ENCODE results near the gene PCSK9. TPM values are rescaled to one million over a fixed set of nuclear protein-coding genes. Genes with fewer than 3 reads are reported as not detected.

PCSK9 gene
- total and polyA plus RNA-seq, 2 experiments from 2014 or later: 23.5 to 31.4 TPM

GRCh38 chr1:55055951-55056631 lies 16.7 kb downstream of the PCSK9 start:
- no peaks in the 10 kb centered on the region for H3K27me3 ChIP-seq
- H3K36me3 ChIP-seq (replicated peaks; ENCODE audit: insufficient read depth, low read depth): no peaks in the 10 kb centered on the region
- no peak overlapping the region for H3K4me3 ChIP-seq
- DNase-seq (ENCODE audit: low spot score): no peak
- H3K79me2 ChIP-seq: no peaks in the 10 kb centered on the region
- over 99% methylated on average over 17 of the region's 42 CpGs for WGBS (ENCODE audit: low lambda C conversion rate, missing lambda C conversion rate)
- TF ChIP-seq CTCF (IDR thresholded peaks at IDR 0.05; ENCODE audit: poor library complexity): no peak
- no peak for TF ChIP-seq EZH2 (IDR thresholded peaks at IDR 0.05; ENCODE audit: borderline replicate concordance)
- no peak for TF ChIP-seq EZH2phosphoT487 (IDR thresholded peaks at IDR 0.05; ENCODE audit: low read depth, severe bottlenecking, unreplicated experiment)
- H3K4me1 ChIP-seq (ENCODE audit: insufficient read depth): no peaks in the 10 kb centered on the region
- H3K27ac ChIP-seq: no peak overlapping the region
- no peak overlapping the region for H3K4me2 ChIP-seq
- no peaks in the 10 kb centered on the region for H3K9me3 ChIP-seq (ENCODE audit: low read depth)
- H2AFZ ChIP-seq: no peak overlapping the region
- no peaks in the 10 kb centered on the region for H3K9me2 ChIP-seq (replicated peaks; ENCODE audit: insufficient read depth)
- H4K20me1 ChIP-seq (ENCODE audit: insufficient read depth, poor library complexity, severe bottlenecking): no peaks in the 10 kb centered on the region

- Histone ChIP-seq H3K27me3 (no peaks in the 10 kb centered on the region), H3K36me3 (replicated peaks; ENCODE audit: insufficient read depth, low read depth) (no peaks in the 10 kb centered on the region), H3K4me1 (ENCODE audit: insufficient read depth) (no peaks in the 10 kb centered on the region), H3K9me2 (replicated peaks; ENCODE audit: insufficient read depth) (no peaks in the 10 kb centered on the region), H3K4me2 (no peak overlapping the region), H3K79me2 (no peaks in the 10 kb centered on the region), H3K9me3 (ENCODE audit: low read depth) (no peaks in the 10 kb centered on the region), H3K4me3 (no peak overlapping the region), H4K20me1 (ENCODE audit: insufficient read depth, poor library complexity, severe bottlenecking) (no peaks in the 10 kb centered on the region), H2AFZ (no peak overlapping the region), H3K27ac (no peak overlapping the region)
- TF ChIP-seq CTCF (IDR thresholded peaks at IDR 0.05; ENCODE audit: poor library complexity) (no peak), EZH2phosphoT487 (IDR thresholded peaks at IDR 0.05; ENCODE audit: low read depth, severe bottlenecking, unreplicated experiment) (no peak), EZH2 (IDR thresholded peaks at IDR 0.05; ENCODE audit: borderline replicate concordance) (no peak)
- WGBS (ENCODE audit: low lambda C conversion rate, missing lambda C conversion rate): 96% methylated on average over 18 of the region's 20 CpGs
- no peak for DNase-seq (ENCODE audit: low spot score)
These were observed 17.3 kb downstream of the PCSK9 start for GRCh38 chr1:55056632-55056992.

- Histone ChIP-seq H3K4me1 (ENCODE audit: insufficient read depth) (no peaks in the 10 kb centered on the region), H3K27me3 (no peaks in the 10 kb centered on the region), H3K36me3 (replicated peaks; ENCODE audit: insufficient read depth, low read depth) (no peaks in the 10 kb centered on the region), H3K4me2 (no peak overlapping the region), H4K20me1 (ENCODE audit: insufficient read depth, poor library complexity, severe bottlenecking) (no peaks in the 10 kb centered on the region), H3K4me3 (no peak overlapping the region), H3K27ac (no peak overlapping the region), H3K9me2 (replicated peaks; ENCODE audit: insufficient read depth) (no peaks in the 10 kb centered on the region), H3K79me2 (no peaks in the 10 kb centered on the region), H2AFZ (no peak overlapping the region), H3K9me3 (ENCODE audit: low read depth) (no peaks in the 10 kb centered on the region)
- no peak for DNase-seq (ENCODE audit: low spot score)
- 89% methylated on average over 15 of the region's 15 CpGs for WGBS (ENCODE audit: low lambda C conversion rate, missing lambda C conversion rate)
- no peak for TF ChIP-seq EZH2 (IDR thresholded peaks at IDR 0.05; ENCODE audit: borderline replicate concordance)
- no peak for TF ChIP-seq CTCF (IDR thresholded peaks at IDR 0.05; ENCODE audit: poor library complexity)
- no peak for TF ChIP-seq EZH2phosphoT487 (IDR thresholded peaks at IDR 0.05; ENCODE audit: low read depth, severe bottlenecking, unreplicated experiment)
These were observed 18.1 kb downstream of the PCSK9 start for GRCh38 chr1:55057270-55057955.
